Measurements from ENCODE around the gene B3GALT6.
A peak's percentile ranks its signal among the peaks of the same experiment; 100 is the strongest.

The B3GALT6 gene

DNA sequence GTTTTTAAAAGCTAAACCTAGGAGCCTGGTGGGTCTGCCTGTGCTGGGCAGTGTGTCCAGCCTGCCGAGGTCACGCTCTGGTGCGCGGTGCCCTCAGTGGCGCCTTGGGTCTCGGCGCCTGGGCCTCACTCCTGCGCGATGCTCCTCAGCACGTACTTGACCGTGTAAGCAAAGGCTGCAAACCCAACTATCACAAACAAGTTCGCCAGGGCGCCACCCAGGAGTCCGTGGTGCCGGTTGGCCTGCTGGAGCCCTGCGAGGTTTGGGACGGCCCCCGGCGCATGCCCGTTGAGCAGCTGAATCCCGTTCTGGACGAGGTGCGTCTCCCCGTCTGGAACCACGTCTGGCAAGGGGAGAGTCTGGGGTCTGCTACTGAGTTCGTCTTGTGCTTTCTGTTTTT lies 23.0 kb downstream of the B3GALT6 start:
- no peak overlapping the region for H3K9ac ChIP-seq (ENCODE audit: insufficient read length)
- DNase-seq (ENCODE audit: low read depth, low spot score): no peak
- no peak overlapping the region for H3K4me3 ChIP-seq
- TF ChIP-seq FOXP2 (optimal IDR thresholded peaks at IDR 0.05; ENCODE audit: control extremely low read depth, extremely low read length, insufficient read depth) (no peak), EZH2 (IDR thresholded peaks at IDR 0.05) (no peak), POLR2AphosphoS5 (IDR thresholded peaks at IDR 0.05; ENCODE audit: borderline replicate concordance, low read depth, low read length) (no peak)
- H3K9me3 ChIP-seq (ENCODE audit: low read depth, low read length): no peaks in the 10 kb centered on the region
- H3K27ac ChIP-seq: peak overlapping the region; percentile 84
- H3K36me3 ChIP-seq (ENCODE audit: insufficient read depth, low read length): peaks cover 36% of the 10 kb centered on the region

DNA sequence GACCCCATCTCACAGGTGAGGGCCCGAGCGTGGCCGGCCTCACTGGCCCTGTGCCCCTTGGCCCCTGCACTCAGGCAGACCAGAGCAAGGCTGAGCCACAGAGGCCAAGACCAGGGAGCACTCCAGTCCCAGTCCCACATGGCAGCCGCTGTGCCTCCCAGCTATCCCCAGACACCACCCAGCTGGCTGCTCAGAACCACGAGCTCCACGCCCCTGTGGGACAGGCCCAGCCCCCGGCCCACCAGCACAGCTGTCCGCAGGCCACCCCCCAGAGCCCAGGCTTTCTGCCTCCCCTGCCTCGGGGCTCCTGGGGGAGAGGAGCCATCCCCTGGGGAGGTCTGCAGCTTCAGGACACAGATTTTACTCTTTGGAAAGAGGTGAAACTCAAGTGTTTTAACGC lies 23.6 kb downstream of the B3GALT6 start:
- no peak overlapping the region for H3K9ac ChIP-seq (ENCODE audit: insufficient read length)
- H3K4me3 ChIP-seq: no peak overlapping the region
- H3K9me3 ChIP-seq (ENCODE audit: low read depth, low read length): no peaks in the 10 kb centered on the region
- H3K36me3 ChIP-seq (ENCODE audit: insufficient read depth, low read length): peaks cover 42% of the 10 kb centered on the region
- no peak for DNase-seq (ENCODE audit: low read depth, low spot score)
- TF ChIP-seq FOXP2 (optimal IDR thresholded peaks at IDR 0.05; ENCODE audit: control extremely low read depth, extremely low read length, insufficient read depth) (no peak), POLR2AphosphoS5 (IDR thresholded peaks at IDR 0.05; ENCODE audit: borderline replicate concordance, low read depth, low read length) (no peak), EZH2 (IDR thresholded peaks at IDR 0.05) (no peak)
- H3K27ac ChIP-seq: peak overlapping the region; percentile 84

DNA sequence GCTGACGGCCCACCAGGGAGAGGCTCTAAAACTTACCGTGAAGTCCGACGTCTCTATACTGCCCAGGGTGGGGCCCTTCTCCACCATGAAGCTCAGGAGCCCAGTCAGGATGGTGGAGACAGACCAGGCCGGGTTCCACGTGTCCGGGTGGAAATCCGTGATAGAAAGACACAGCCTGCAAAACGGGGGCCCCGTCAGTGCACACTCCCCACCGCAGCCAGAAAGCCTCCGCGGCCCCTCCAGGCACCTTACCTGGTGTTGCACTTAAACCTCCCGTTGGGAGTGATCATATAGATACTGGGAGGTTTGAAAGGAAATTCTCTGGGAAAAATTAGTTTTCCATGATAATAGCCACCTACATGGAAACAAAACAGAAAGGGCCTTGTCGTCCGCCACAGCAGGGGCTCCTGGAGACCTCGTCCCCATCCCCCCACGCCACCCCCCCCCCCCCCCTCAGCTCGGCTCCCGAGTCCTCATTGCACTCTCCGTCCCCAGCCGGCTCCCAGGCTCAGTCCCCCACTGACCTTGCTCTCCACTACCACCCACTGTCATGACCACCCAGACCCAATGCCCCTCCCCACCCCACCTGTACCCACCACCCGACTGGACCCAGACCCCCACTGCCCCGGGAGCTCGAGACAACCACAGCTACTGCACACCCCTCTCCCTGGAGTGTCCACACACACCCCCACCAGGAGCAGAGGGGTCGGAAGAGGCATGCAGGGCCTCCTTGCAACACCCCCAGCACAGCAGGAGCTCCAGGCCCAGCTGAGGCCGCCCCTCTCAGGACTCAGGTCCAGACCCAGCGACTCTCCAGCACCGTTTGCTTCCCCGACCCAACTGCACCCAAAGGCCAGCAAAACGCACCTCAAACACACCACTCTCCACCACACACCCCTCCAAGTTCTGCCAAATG lies 25.2 kb downstream of the B3GALT6 start:
- H3K4me3 ChIP-seq: no peak overlapping the region
- H3K27ac ChIP-seq: 0 out of 2 replicates have a peak overlapping the region, but pooled peaks have one; percentile 35

DNA sequence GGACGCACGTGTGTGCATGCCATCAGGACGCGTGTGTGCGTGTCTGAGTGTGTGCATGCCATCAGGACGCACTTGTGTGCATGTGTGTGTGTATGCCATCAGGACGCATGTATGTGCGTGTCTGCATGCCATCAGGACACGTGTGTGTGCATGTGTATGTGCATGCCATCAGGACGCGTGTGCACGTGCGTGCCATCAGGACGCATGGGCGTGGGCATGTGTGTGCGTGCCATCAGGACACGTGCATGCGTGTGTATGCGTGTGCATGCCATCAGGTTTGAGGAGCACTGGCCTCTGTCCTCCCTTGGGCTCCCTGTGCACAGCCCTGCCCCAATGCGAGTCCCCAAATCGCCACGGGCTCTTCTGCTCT lies 27.1 kb downstream of the B3GALT6 start:
- TF ChIP-seq FOXP2 (optimal IDR thresholded peaks at IDR 0.05; ENCODE audit: control extremely low read depth, extremely low read length, insufficient read depth) (no peak), POLR2AphosphoS5 (IDR thresholded peaks at IDR 0.05; ENCODE audit: borderline replicate concordance, low read depth, low read length) (no peak), EZH2 (IDR thresholded peaks at IDR 0.05) (no peak)
- no peak overlapping the region for H3K4me3 ChIP-seq
- H3K9ac ChIP-seq (ENCODE audit: insufficient read length): no peak overlapping the region
- H3K36me3 ChIP-seq (ENCODE audit: insufficient read depth, low read length): peaks cover 70% of the 10 kb centered on the region
- H3K27ac ChIP-seq: no peak overlapping the region
- H3K9me3 ChIP-seq (ENCODE audit: low read depth, low read length): no peaks in the 10 kb centered on the region
- DNase-seq (ENCODE audit: low read depth, low spot score): no peak

More for the DNA sequence above, 25.2 kb downstream of the B3GALT6 start:
- TF ChIP-seq FOXP2 (optimal IDR thresholded peaks at IDR 0.05; ENCODE audit: control extremely low read depth, extremely low read length, insufficient read depth) (no peak), EZH2 (IDR thresholded peaks at IDR 0.05) (no peak), POLR2AphosphoS5 (IDR thresholded peaks at IDR 0.05; ENCODE audit: borderline replicate concordance, low read depth, low read length) (no peak)
- DNase-seq (ENCODE audit: low read depth, low spot score): no peak
- Histone ChIP-seq H3K36me3 (ENCODE audit: insufficient read depth, low read length) (peaks cover 52% of the 10 kb centered on the region), H3K9me3 (ENCODE audit: low read depth, low read length) (no peaks in the 10 kb centered on the region), H3K9ac (ENCODE audit: insufficient read length) (no peak overlapping the region)

DNA sequence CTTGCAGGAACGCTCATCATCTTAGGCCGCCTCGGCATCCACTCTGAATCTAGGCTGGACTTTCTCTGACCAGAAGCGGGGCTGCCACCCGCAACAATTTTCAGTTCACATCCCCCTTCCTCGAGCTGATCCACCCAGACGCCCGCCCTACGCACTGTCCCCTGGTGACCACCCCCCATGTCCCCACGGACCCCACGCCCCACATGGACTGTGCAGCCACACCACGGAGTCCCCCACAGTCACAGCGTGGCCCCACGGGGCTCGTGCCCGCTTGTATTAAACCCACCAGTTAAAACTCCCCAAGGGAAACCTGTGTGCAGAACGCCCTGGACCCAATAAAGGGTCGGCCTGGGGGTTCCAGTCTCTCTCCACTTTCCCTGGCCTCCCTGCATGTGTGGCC lies 27.5 kb downstream of the B3GALT6 start:
- peaks cover 72% of the 10 kb centered on the region for H3K36me3 ChIP-seq (ENCODE audit: insufficient read depth, low read length)
- DNase-seq (ENCODE audit: low read depth, low spot score): no peak
- no peak overlapping the region for H3K9ac ChIP-seq (ENCODE audit: insufficient read length)
- no peaks in the 10 kb centered on the region for H3K9me3 ChIP-seq (ENCODE audit: low read depth, low read length)
- no peak overlapping the region for H3K4me3 ChIP-seq
- TF ChIP-seq FOXP2 (optimal IDR thresholded peaks at IDR 0.05; ENCODE audit: control extremely low read depth, extremely low read length, insufficient read depth) (no peak), POLR2AphosphoS5 (IDR thresholded peaks at IDR 0.05; ENCODE audit: borderline replicate concordance, low read depth, low read length) (no peak), EZH2 (IDR thresholded peaks at IDR 0.05) (no peak)
- H3K27ac ChIP-seq: no peak overlapping the region

DNA sequence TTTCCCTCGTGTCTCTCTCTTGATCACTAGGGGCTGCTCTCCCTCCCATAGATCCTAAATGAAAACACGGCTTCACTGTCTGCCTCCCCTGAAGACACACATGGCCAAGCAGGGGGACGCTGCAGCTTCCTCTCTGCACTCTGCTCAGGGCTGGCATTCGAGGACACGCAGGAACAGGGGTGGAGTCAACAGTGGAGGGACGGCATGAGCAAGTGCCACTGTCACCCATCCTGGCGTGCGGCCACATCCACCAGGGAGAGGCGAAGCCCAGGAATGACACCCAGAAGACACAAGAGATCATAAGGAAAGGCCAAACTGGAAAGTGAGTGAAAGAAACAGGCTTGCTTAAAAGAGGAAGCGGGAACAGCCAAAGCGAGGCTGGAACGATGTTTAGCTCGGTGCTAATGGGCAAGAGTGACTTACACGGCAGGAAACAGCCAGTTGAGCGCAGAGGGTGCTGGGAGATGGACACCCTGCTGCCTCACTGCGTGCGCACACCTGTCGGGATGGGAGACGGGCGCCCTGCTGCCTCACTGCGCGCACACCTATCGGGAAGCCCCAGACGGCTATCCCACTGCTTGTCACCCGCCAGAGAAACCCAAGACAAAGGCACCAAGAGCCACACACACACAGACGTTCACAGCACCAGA lies 28.0 kb downstream of the B3GALT6 start:
- no peak for DNase-seq (ENCODE audit: low read depth, low spot score)
- Histone ChIP-seq H3K9me3 (ENCODE audit: low read depth, low read length) (no peaks in the 10 kb centered on the region), H3K27ac (no peak overlapping the region; the same call in 1 of the 2 replicates), H3K36me3 (ENCODE audit: insufficient read depth, low read length) (peaks cover 73% of the 10 kb centered on the region), H3K9ac (ENCODE audit: insufficient read length) (no peak overlapping the region), H3K4me3 (no peak overlapping the region)
- no peak for TF ChIP-seq POLR2AphosphoS5 (IDR thresholded peaks at IDR 0.05; ENCODE audit: borderline replicate concordance, low read depth, low read length)
- no peak for TF ChIP-seq FOXP2 (optimal IDR thresholded peaks at IDR 0.05; ENCODE audit: control extremely low read depth, extremely low read length, insufficient read depth)
- no peak for TF ChIP-seq EZH2 (IDR thresholded peaks at IDR 0.05)

DNA sequence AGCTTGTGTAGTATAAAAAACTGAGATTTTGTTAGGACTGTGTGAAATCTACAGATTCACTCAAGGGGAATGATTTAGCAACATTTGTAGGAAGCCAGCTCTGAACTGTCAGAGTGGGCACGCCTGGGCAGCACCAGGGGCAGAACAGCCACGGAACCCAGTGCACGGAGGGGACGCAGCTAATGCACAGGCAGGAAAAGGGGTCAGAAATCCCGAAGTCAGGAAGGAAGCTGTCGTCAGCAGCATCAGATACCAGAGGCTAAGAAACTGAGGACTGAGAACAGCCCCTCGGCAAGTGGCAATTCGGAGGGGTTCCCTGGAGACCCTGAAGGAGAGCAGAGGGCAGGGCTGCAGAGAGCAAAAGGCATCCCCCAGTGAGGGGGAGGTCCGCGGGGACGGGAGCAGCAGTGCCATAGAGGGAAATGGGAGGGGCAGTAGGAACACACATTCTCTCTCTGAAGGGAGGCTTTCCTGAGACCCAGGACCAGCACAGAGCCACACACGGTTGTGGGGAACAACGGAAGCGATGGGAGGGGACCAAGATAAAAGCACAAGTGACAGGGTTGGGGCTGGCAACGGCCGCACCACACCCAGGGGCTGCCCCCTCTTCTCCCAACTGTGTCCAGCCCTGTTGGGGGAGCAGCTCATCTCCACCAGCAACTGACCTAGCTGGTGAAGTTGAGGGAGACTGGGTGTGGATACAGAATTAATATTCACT lies 29.0 kb downstream of the B3GALT6 start:
- peak overlapping the region; percentile 42; the same call in 1 of the 2 replicates for H3K27ac ChIP-seq

DNA sequence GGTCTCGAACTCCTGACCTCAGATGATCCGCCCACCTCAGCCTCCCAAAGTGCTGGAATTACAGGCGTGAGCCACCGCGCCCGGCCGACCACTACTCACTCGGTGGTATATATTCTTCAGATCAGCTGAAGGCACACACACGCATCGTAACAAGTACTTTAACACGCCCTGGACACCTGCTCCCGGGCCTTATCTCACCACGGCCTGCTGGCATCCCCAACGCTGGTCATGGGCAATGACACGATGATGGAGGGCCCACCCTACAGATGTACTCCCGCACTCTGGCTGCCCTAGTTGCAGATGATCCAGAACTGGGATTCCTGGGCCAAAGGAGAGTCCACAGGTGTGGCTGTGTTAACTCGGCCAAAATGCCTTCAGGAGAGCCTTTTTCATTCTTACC lies 30.0 kb downstream of the B3GALT6 start:
- no peak for DNase-seq (ENCODE audit: low read depth, low spot score)
- H3K9ac ChIP-seq (ENCODE audit: insufficient read length): no peak overlapping the region
- no peaks in the 10 kb centered on the region for H3K9me3 ChIP-seq (ENCODE audit: low read depth, low read length)
- TF ChIP-seq POLR2AphosphoS5 (IDR thresholded peaks at IDR 0.05; ENCODE audit: borderline replicate concordance, low read depth, low read length) (no peak), EZH2 (IDR thresholded peaks at IDR 0.05) (no peak), FOXP2 (optimal IDR thresholded peaks at IDR 0.05; ENCODE audit: control extremely low read depth, extremely low read length, insufficient read depth) (no peak)
- no peak overlapping the region for H3K4me3 ChIP-seq
- no peak overlapping the region for H3K27ac ChIP-seq
- peaks cover 64% of the 10 kb centered on the region for H3K36me3 ChIP-seq (ENCODE audit: insufficient read depth, low read length)

More for the DNA sequence above, 29.0 kb downstream of the B3GALT6 start:
- H3K9me3 ChIP-seq (ENCODE audit: low read depth, low read length): no peaks in the 10 kb centered on the region
- no peak overlapping the region for H3K9ac ChIP-seq (ENCODE audit: insufficient read length)
- peaks cover 70% of the 10 kb centered on the region for H3K36me3 ChIP-seq (ENCODE audit: insufficient read depth, low read length)
- no peak for TF ChIP-seq POLR2AphosphoS5 (IDR thresholded peaks at IDR 0.05; ENCODE audit: borderline replicate concordance, low read depth, low read length)
- no peak for TF ChIP-seq EZH2 (IDR thresholded peaks at IDR 0.05)
- TF ChIP-seq FOXP2 (optimal IDR thresholded peaks at IDR 0.05; ENCODE audit: control extremely low read depth, extremely low read length, insufficient read depth): no peak
- H3K4me3 ChIP-seq: no peak overlapping the region
- no peak for DNase-seq (ENCODE audit: low read depth, low spot score)

Measured in SK-N-MC (cell line).